Measurements from ENCODE around the gene PLEKHM1.

GRCh38 chr17:45406107-45406506 is 84.4 kb downstream of the PLEKHM1 start:
- TF ChIP-seq MAX (IDR thresholded peaks at IDR 0.05) (no peak), RAD21 (IDR thresholded peaks at IDR 0.05) (no peak), FOXA1 (IDR thresholded peaks at IDR 0.05) (no peak), TAF1 (conservative IDR thresholded peaks at IDR 0.05) (no peak), RXRA (IDR thresholded peaks at IDR 0.05) (no peak), ATF3 (IDR thresholded peaks at IDR 0.05) (no peak), SP1 (IDR thresholded peaks at IDR 0.05) (no peak), HNF4G (IDR thresholded peaks at IDR 0.05) (no peak), NR2F2 (IDR thresholded peaks at IDR 0.05) (no peak)
- TF ChIP-seq, protein P1, sequence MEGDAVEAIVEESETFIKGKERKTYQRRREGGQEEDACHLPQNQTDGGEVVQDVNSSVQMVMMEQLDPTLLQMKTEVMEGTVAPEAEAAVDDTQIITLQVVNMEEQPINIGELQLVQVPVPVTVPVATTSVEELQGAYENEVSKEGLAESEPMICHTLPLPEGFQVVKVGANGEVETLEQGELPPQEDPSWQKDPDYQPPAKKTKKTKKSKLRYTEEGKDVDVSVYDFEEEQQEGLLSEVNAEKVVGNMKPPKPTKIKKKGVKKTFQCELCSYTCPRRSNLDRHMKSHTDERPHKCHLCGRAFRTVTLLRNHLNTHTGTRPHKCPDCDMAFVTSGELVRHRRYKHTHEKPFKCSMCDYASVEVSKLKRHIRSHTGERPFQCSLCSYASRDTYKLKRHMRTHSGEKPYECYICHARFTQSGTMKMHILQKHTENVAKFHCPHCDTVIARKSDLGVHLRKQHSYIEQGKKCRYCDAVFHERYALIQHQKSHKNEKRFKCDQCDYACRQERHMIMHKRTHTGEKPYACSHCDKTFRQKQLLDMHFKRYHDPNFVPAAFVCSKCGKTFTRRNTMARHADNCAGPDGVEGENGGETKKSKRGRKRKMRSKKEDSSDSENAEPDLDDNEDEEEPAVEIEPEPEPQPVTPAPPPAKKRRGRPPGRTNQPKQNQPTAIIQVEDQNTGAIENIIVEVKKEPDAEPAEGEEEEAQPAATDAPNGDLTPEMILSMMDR (IDR thresholded peaks at IDR 0.05; ENCODE audit: low read depth, low read length, missing input control): no peak
- TF ChIP-seq, protein P2, sequence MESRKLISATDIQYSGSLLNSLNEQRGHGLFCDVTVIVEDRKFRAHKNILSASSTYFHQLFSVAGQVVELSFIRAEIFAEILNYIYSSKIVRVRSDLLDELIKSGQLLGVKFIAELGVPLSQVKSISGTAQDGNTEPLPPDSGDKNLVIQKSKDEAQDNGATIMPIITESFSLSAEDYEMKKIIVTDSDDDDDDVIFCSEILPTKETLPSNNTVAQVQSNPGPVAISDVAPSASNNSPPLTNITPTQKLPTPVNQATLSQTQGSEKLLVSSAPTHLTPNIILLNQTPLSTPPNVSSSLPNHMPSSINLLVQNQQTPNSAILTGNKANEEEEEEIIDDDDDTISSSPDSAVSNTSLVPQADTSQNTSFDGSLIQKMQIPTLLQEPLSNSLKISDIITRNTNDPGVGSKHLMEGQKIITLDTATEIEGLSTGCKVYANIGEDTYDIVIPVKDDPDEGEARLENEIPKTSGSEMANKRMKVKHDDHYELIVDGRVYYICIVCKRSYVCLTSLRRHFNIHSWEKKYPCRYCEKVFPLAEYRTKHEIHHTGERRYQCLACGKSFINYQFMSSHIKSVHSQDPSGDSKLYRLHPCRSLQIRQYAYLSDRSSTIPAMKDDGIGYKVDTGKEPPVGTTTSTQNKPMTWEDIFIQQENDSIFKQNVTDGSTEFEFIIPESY (IDR thresholded peaks at IDR 0.05): no peak
- TF ChIP-seq, protein P3, sequence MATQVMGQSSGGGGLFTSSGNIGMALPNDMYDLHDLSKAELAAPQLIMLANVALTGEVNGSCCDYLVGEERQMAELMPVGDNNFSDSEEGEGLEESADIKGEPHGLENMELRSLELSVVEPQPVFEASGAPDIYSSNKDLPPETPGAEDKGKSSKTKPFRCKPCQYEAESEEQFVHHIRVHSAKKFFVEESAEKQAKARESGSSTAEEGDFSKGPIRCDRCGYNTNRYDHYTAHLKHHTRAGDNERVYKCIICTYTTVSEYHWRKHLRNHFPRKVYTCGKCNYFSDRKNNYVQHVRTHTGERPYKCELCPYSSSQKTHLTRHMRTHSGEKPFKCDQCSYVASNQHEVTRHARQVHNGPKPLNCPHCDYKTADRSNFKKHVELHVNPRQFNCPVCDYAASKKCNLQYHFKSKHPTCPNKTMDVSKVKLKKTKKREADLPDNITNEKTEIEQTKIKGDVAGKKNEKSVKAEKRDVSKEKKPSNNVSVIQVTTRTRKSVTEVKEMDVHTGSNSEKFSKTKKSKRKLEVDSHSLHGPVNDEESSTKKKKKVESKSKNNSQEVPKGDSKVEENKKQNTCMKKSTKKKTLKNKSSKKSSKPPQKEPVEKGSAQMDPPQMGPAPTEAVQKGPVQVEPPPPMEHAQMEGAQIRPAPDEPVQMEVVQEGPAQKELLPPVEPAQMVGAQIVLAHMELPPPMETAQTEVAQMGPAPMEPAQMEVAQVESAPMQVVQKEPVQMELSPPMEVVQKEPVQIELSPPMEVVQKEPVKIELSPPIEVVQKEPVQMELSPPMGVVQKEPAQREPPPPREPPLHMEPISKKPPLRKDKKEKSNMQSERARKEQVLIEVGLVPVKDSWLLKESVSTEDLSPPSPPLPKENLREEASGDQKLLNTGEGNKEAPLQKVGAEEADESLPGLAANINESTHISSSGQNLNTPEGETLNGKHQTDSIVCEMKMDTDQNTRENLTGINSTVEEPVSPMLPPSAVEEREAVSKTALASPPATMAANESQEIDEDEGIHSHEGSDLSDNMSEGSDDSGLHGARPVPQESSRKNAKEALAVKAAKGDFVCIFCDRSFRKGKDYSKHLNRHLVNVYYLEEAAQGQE (IDR thresholded peaks at IDR 0.05): no peak
